ENCODE measurements around the gene TRABD2A. TPM values are rescaled to one million over a fixed set of nuclear protein-coding genes. Genes with fewer than 3 reads are reported as not detected.

TRABD2A gene
- total and polyA plus RNA-seq, 4 donors, result 0.26 to 10.3 (median 0.55) TPM

- Histone ChIP-seq H3K9me3 (ENCODE audit: control insufficient read depth in 4 of 4, low read length in 3 of 4) (no peaks in the 10 kb centered on the region), H3K27ac (ENCODE audit: low read depth in 1 of 2, low read length in 2 of 2) (no peak overlapping the region), H3K27me3 (ENCODE audit: control insufficient read depth in 4 of 4, insufficient read depth in 4 of 4, low read length in 3 of 4) (no peaks in the 10 kb centered on the region), H3K9ac (ENCODE audit: low read depth in 1 of 2, low read length in 2 of 2) (no peak overlapping the region), H3K4me3 (ENCODE audit: low read depth in 1 of 3, low read length in 3 of 3) (no peak overlapping the region), H3K36me3 (ENCODE audit: control insufficient read depth in 4 of 4, insufficient read depth in 3 of 4, low read depth in 1 of 4, low read length in 3 of 4) (no peaks in the 10 kb centered on the region), H3K4me1 (ENCODE audit: control insufficient read depth in 4 of 4, insufficient read depth in 4 of 4, low read length in 3 of 4) (peaks cover 0 to 6% (median 5%) of the 10 kb centered on the region in 4 donors)
- TF ChIP-seq EGR1 (IDR thresholded peaks at IDR 0.05; ENCODE audit: low read depth in 2 of 2) (no peak), FOXA2 (IDR thresholded peaks at IDR 0.05) (no peak), HNF4G (IDR thresholded peaks at IDR 0.05) (no peak), ZBTB33 (IDR thresholded peaks at IDR 0.05) (no peak), RAD21 (IDR thresholded peaks at IDR 0.05) (no peak), RXRA (IDR thresholded peaks at IDR 0.05) (no peak), NR2F2 (IDR thresholded peaks at IDR 0.05) (no peak), YY1 (IDR thresholded peaks at IDR 0.05) (no peak), REST (IDR thresholded peaks at IDR 0.05) (no peak), HNF4A (conservative IDR thresholded peaks at IDR 0.05) (no peak), TAF1 (conservative IDR thresholded peaks at IDR 0.05) (no peak), ATF3 (IDR thresholded peaks at IDR 0.05) (no peak), CTCF (IDR thresholded peaks at IDR 0.05; ENCODE audit: low read depth, low read length, missing input control) (no peak)
- 77% methylated on average over 11 of the region's 11 CpGs for WGBS
- no peak for DNase-seq (ENCODE audit: low spot score)
Observed at GRCh38 chr2:84830095-84830494, 50.8 kb downstream of the TRABD2A start.

- Histone ChIP-seq H3K4me1 (ENCODE audit: control insufficient read depth in 4 of 4, insufficient read depth in 4 of 4, low read length in 3 of 4) (peaks cover 0 to 6% (median 5%) of the 10 kb centered on the region in 4 donors), H3K27me3 (ENCODE audit: control insufficient read depth in 4 of 4, insufficient read depth in 4 of 4, low read length in 3 of 4) (no peaks in the 10 kb centered on the region), H3K36me3 (ENCODE audit: control insufficient read depth in 4 of 4, insufficient read depth in 3 of 4, low read depth in 1 of 4, low read length in 3 of 4) (no peaks in the 10 kb centered on the region), H3K4me3 (ENCODE audit: low read depth in 1 of 3, low read length in 3 of 3) (no peak overlapping the region), H3K9me3 (ENCODE audit: control insufficient read depth in 4 of 4, low read length in 3 of 4) (no peaks in the 10 kb centered on the region), H3K27ac (ENCODE audit: low read depth in 1 of 2, low read length in 2 of 2) (no peak overlapping the region), H3K9ac (ENCODE audit: low read depth in 1 of 2, low read length in 2 of 2) (no peak overlapping the region)
- 93% methylated on average over 2 of the region's 2 CpGs for WGBS
- no peak for DNase-seq (ENCODE audit: low spot score)
- TF ChIP-seq GABPA (IDR thresholded peaks at IDR 0.05 in 1 of 2, conservative IDR thresholded peaks at IDR 0.05 in 1 of 2) (no peak), RAD21 (IDR thresholded peaks at IDR 0.05) (no peak), ATF3 (IDR thresholded peaks at IDR 0.05) (no peak), TAF1 (conservative IDR thresholded peaks at IDR 0.05) (no peak), REST (IDR thresholded peaks at IDR 0.05) (no peak), JUND (IDR thresholded peaks at IDR 0.05) (no peak), EGR1 (IDR thresholded peaks at IDR 0.05; ENCODE audit: low read depth in 2 of 2) (no peak), NR2F2 (IDR thresholded peaks at IDR 0.05) (no peak), HNF4G (IDR thresholded peaks at IDR 0.05) (no peak), YY1 (IDR thresholded peaks at IDR 0.05) (no peak), SP1 (IDR thresholded peaks at IDR 0.05) (no peak), FOXA1 (IDR thresholded peaks at IDR 0.05) (no peak), CTCF (IDR thresholded peaks at IDR 0.05; ENCODE audit: low read depth, low read length, missing input control) (no peak), MAX (IDR thresholded peaks at IDR 0.05) (no peak)
Observed at GRCh38 chr2:84829693-84830092, 51.2 kb downstream of the TRABD2A start.

All from liver (tissue), 9 donors.